Myometrial cell (primary cell): ENCODE data around the gene R3HDM2. TPM values are rescaled to one million over a fixed set of nuclear protein-coding genes. Genes with fewer than 3 reads are reported as not detected.

Experiments used
- total RNA-seq: library from RNA; depleted of rRNA; stranded (reverse); fragments of >200 nt; gene quantifications from 2 replicates; pipeline ENCODE4 v1.2.3, GENCODE V29; 2015

The R3HDM2 gene
- 19.3 and 23.9 TPM in 2 replicates for total RNA-seq

GRCh38 chr12:57430931-57431566, at the start of gene R3HDM2:
Gene R3HDM2 (minus strand): TSS chr12:57431043. CDS start chr12:57310428, 120,615 bp downstream.

GRCh38 chr12:57479376-57480115, 48.7 kb upstream of the R3HDM2 start, which contains the start of gene ARHGAP9:
Gene ARHGAP9 (minus strand): TSS chr12:57479866. CDS start chr12:57479406, 460 bp downstream.

GRCh38 chr12:57459750-57460467, 29.1 kb upstream of the R3HDM2 start, which contains the start of gene GLI1:
Gene GLI1 (plus strand): TSS chr12:57459785. CDS start chr12:57463692, 3,907 bp downstream.

GRCh38 chr12:57454566-57455373, 23.9 kb upstream of the R3HDM2 start, which contains the start of gene INHBE:
Gene INHBE (plus strand): TSS chr12:57455307. CDS start chr12:57455537, 230 bp downstream.

GRCh38 chr12:57434517-57435223, 3.8 kb upstream of the R3HDM2 start, which contains the start of gene INHBC:
Gene INHBC (plus strand): TSS chr12:57434784. CDS start chr12:57434887, 103 bp downstream.

GRCh38 chr12:57250956-57251355, 179.9 kb downstream of the R3HDM2 start, which contains the start of gene STAC3:
Gene STAC3 (minus strand): TSS chr12:57251187. CDS start chr12:57249636, 1,551 bp downstream.

GRCh38 chr12:57229634-57230380, 201.0 kb downstream of the R3HDM2 start, which contains the start of gene SHMT2:
Gene SHMT2 (plus strand): TSS chr12:57229711. CDS start chr12:57229779, 68 bp downstream.

GRCh38 chr12:57216014-57216911, 214.6 kb downstream of the R3HDM2 start, which contains the start of gene NXPH4:
Gene NXPH4 (plus strand): TSS chr12:57216794. CDS start chr12:57216970, 176 bp downstream.

Other genes starting within 250 kb of the R3HDM2 start
- gene NXPH4, start 214.2 kb downstream of the R3HDM2 start, total RNA-seq, result 0.71 and 1.2 TPM in 2 replicates
- 297 and 311 TPM in 2 replicates for gene SHMT2, start 201.3 kb downstream of the R3HDM2 start, total RNA-seq
- gene STAC3, start 179.9 kb downstream of the R3HDM2 start, total RNA-seq, result 0.18 TPM in 1 of 2 replicates, not detected in the other
- not detected in 2 replicates for gene INHBC, start 3.7 kb upstream of the R3HDM2 start, total RNA-seq
- 3.5 and 6.2 TPM in 2 replicates for gene INHBE, start 24.3 kb upstream of the R3HDM2 start, total RNA-seq
- gene GLI1, start 28.7 kb upstream of the R3HDM2 start, total RNA-seq, result 1.4 and 3.7 TPM in 2 replicates
- 0.18 TPM in 1 of 2 replicates, not detected in the other for gene ARHGAP9, start 48.8 kb upstream of the R3HDM2 start, total RNA-seq
- gene MARS1, start 57.0 kb upstream of the R3HDM2 start, total RNA-seq, result 166 and 202 TPM in 2 replicates
- gene DDIT3, start 89.5 kb upstream of the R3HDM2 start, total RNA-seq, result 32.9 and 42.7 TPM in 2 replicates
- 5.8 and 7.5 TPM in 2 replicates for gene MBD6, start 91.8 kb upstream of the R3HDM2 start, total RNA-seq
- gene DCTN2, start 116.1 kb upstream of the R3HDM2 start, total RNA-seq, result 175 and 242 TPM in 2 replicates
- gene KIF5A, start 119.0 kb upstream of the R3HDM2 start, total RNA-seq, result 0.29 and 0.89 TPM in 2 replicates
- 19.8 and 32.0 TPM in 2 replicates for gene PIP4K2C, start 160.1 kb upstream of the R3HDM2 start, total RNA-seq
- 29.4 and 33.7 TPM in 2 replicates for gene DTX3, start 173.8 kb upstream of the R3HDM2 start, total RNA-seq
- 42.4 and 51.6 TPM in 2 replicates for gene ARHGEF25, start 180.4 kb upstream of the R3HDM2 start, total RNA-seq
- 1.9 and 8.4 TPM in 2 replicates for gene B4GALNT1, start 202.2 kb upstream of the R3HDM2 start, total RNA-seq